HEK293T (cell line): ENCODE results near the gene TMEM11.

Experiments used
- BHLHE40 ChIP-seq: fragments of 450-650 bp; IDR thresholded peaks from 2 replicates; pipeline ENCODE4 v1.6.1; 2016; ENCODE audit warnings: mild to moderate bottlenecking, moderate library complexity, borderline replicate concordance
- FOXA1 ChIP-seq: fragments of 450-650 bp; IDR thresholded peaks from 2 replicates; pipeline ENCODE4 v1.6.1; 2016; ENCODE audit warnings: mild to moderate bottlenecking

DNA sequence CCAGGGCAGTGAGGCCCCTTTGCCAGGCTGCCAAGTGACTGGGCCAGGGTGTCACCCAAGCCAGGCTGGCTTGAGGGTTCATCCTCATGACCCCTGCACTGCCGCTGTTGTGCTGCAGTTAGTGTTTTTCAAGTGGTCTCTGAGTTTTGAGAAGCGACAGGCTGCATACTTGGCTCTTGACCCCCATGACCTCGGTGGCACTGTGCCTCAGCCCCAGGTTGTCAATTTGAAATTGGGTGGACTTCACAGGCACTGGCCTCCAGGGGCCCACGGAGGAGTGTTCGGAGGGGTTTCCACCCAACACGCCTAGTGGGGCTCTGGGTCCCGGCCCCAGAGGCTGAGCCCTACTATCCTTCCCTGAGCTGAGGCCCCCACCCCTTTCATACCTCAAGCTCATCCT, 44.5 kb downstream of the TMEM11 start:
- TF ChIP-seq BHLHE40, result no peak
- TF ChIP-seq FOXA1, result no peak
